ENCODE measurements around the gene RABL2B. TPM values are rescaled to one million over a fixed set of nuclear protein-coding genes. Genes with fewer than 3 reads are reported as not detected.

The RABL2B gene
- polyA plus RNA-seq, 3 donors from 2014 or later: 20.9 to 34.1 (median 29.6) TPM

DNA sequence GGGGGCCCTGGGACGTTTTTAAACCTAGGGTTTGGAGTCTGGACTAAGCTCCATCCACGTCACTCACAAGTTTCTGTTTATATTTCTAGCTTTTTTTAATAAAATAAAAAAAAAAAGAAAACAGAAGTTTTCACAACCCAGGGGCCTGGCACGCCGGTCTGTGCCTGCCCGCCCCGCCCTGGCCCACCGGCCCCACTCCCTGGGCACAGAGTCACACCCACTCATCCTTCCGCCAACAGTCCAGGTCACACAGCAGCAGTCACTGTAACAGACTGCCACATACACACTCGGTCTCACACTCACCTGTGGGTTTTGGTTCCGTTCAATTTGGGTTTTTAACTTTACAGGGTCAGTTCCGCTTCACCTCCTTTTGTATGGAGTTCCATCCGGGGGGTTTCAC, 50.8 kb downstream of the RABL2B start:
- Mint-ChIP-seq H3K36me3 (no peaks in the 10 kb centered on the region), H3K27me3 (ENCODE audit: low read depth in 3 of 3) (peaks cover 0 to 6% (median 2%) of the 10 kb centered on the region in 3 donors), H3K4me3 (no peak overlapping the region), H3K9me3 (no peaks in the 10 kb centered on the region), H3K27ac (no peak overlapping the region), H3K4me1 (no peaks in the 10 kb centered on the region)
- no peak for DNase-seq

DNA sequence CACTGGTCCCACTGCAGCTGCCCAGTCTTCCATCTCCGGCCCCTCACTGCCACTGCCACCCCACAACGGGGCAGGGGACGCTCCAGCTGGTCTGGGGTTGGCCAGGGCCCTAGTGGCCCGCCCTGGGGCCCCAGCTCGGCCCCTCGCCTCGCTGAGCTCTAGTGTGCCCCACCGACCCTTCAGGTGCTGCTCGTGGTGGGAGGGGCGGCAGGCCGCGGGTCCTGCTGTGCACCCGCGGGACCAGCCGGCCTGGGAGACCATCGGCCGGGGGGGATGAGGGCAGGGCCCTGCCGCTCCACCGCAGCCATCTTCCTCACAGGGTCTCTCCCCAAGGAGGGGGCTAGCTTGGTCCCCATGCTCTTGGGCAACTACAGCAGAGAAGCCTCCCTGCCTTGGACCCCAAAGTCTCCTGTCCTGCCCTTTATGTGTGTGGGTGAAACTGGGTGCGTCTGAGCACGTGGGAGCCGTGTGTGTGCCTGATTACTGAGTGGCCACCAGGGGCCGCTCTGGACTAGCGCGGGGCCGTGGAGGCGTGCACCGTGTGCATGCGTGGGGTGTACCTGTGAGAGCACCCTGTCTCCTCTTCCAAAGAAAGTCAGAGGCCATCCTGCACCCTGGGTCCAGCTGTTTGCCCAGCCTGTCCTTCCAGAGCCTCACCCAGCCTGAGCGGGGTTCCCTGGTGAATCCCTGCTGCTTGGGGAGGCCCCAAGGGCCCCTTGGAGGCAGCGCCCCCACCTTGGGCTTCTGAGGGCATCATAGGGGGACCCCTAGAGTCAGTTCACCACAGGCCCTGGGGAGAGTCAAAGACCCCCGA, 51.4 kb downstream of the RABL2B start:
- H3K4me3 Mint-ChIP-seq: no peak overlapping the region
- DNase-seq: peak in 1 of 3 donors; percentile 44
- no peaks in the 10 kb centered on the region for H3K36me3 Mint-ChIP-seq
- peaks cover 0 to 6% (median 0%) of the 10 kb centered on the region in 3 donors for H3K27me3 Mint-ChIP-seq (ENCODE audit: low read depth in 3 of 3)
- H3K27ac Mint-ChIP-seq: no peak overlapping the region
- H3K4me1 Mint-ChIP-seq: no peaks in the 10 kb centered on the region
- no peaks in the 10 kb centered on the region for H3K9me3 Mint-ChIP-seq

DNA sequence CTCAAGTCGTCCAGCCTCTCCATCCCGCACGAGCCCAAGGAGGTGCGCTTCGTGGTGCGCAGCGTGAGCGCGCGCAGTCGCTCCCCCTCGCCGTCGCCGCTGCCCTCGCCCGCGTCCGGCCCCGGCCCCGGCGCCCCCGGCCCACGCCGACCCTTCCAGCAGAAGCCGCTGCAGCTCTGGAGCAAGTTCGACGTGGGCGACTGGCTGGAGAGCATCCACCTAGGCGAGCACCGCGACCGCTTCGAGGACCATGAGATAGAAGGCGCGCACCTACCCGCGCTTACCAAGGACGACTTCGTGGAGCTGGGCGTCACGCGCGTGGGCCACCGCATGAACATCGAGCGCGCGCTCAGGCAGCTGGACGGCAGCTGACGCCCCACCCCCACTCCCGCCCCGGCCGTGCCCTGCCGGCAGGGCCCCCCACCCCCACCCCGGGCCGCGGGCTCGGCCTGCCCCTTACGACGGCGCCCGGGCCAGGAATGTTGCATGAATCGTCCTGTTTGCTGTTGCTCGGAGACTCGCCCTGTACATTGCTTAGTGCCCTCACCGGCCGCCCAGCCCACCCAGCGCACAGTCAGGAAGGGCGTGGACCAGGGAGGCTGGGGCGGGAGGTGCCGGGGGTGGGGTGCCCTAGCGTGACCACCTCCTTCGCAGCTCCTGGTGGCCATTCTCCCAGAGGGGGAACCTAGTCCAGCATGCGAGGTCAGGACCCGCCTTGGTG, 52.3 kb downstream of the RABL2B start:
- Mint-ChIP-seq H3K4me3 (no peak overlapping the region), H3K27ac (no peak overlapping the region), H3K9me3 (no peaks in the 10 kb centered on the region), H3K27me3 (ENCODE audit: low read depth in 3 of 3) (peaks cover 0 to 2% (median 0%) of the 10 kb centered on the region in 3 donors), H3K4me1 (no peaks in the 10 kb centered on the region), H3K36me3 (no peaks in the 10 kb centered on the region)
- no peak for DNase-seq

DNA sequence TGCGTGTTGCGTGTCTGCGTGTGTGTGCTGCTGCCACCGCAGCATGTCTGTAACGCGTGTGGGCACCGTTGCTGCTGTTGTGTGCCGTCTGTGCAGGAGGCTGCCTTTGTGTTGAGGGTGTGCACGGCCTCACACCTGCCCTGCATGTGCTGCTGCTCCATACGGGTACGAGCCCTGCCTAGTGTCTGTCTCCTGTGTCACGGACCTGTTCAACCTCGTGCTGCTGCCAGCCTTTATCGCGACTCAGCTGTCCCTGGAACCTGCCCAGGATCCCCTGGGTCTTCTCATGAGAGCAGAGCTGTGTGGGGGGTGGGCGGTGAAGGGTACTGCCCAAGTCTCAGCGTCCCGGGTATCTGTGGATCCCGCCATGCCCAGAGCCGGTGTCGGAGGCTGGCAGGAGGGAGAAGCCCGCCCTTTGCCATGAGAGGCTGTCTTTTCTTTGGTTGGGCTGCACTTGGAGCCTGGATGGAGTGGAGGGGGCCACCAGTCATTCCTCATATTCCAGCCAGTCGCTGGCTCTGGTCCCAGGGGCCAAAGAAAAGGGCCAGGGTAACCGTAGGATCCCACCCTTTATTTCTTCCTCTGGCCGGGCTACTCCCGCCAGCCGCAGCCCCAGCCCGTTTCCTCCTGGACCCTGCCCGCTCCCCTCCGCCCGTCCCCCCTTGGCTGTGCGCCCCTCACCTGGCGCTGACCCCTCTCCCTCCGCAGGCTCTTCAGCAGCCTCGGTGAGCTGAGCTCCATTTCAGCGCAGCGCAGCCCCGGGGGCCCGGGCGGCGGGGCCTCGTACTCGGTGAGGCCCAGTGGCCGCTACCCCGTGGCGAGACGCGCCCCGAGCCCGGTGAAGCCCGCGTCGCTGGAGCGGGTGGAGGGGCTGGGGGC, 53.2 kb downstream of the RABL2B start:
- H3K27me3 Mint-ChIP-seq (ENCODE audit: low read depth in 3 of 3): peaks cover 0 to 2% (median 1%) of the 10 kb centered on the region in 3 donors
- H3K4me3 Mint-ChIP-seq: no peak overlapping the region
- no peak overlapping the region for H3K27ac Mint-ChIP-seq
- H3K9me3 Mint-ChIP-seq: no peaks in the 10 kb centered on the region
- no peak for DNase-seq
- H3K4me1 Mint-ChIP-seq: no peaks in the 10 kb centered on the region
- no peaks in the 10 kb centered on the region for H3K36me3 Mint-ChIP-seq

DNA sequence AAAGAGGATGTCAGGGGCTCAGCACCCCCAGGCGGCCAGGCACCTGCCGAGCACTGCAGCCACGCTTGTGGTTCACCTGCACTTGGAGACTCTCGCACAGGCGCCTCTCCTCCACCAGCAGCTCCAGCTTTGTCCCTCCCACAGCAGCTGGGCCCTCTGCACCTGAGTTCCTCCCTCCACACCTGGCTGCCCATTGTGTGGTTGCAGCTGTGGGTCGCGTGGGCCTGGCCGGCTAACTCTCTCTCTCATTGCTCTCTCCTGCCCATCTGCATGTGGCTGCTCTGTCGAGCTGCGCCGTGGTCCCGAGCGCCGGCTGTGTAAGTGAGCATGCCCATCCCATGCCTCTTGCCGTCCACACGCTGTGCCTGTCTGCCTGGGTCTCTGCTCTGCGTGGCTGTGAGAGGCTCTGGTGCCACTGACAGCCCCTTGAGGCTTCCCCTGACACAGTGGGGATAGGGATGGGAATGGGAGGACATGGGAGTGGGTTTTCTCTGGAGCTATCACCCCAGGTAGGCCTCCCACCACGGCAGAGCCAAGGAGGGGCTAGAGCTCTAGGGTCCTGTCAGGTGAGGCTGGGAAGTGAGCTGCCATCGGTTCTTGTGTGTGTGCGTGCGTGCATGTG, 53.9 kb downstream of the RABL2B start:
- H3K4me1 Mint-ChIP-seq: no peaks in the 10 kb centered on the region
- DNase-seq: no peak
- peaks cover 0 to 2% (median 2%) of the 10 kb centered on the region in 3 donors for H3K27me3 Mint-ChIP-seq (ENCODE audit: low read depth in 3 of 3)
- H3K4me3 Mint-ChIP-seq: no peak overlapping the region
- H3K36me3 Mint-ChIP-seq: no peaks in the 10 kb centered on the region
- H3K9me3 Mint-ChIP-seq: no peaks in the 10 kb centered on the region
- H3K27ac Mint-ChIP-seq: no peak overlapping the region

DNA sequence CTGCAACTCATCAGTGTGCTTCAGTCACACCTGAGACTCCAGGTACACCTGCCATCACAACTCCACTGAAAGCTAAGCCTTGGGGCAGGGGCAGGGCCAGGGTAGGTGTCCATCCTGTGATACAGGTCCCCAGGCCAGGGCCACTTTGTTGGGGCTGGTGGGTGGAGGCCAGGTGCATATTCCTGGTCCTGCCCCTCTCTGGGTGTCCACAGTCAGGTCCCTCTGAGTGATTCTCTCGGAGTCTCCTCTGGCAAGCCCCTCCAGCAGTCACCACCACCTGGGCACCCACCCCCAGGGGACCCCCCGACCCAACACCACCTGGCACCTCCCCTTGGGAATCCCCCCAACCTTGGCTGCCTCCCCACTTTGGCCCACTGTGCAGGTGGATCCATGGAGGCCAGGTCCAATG, 54.9 kb downstream of the RABL2B start:
- Mint-ChIP-seq H3K27ac (no peak overlapping the region), H3K4me1 (no peaks in the 10 kb centered on the region), H3K4me3 (no peak overlapping the region), H3K9me3 (no peaks in the 10 kb centered on the region), H3K36me3 (no peaks in the 10 kb centered on the region), H3K27me3 (ENCODE audit: low read depth in 3 of 3) (peaks cover 0 to 2% (median 0%) of the 10 kb centered on the region in 3 donors)
- no peak for DNase-seq

DNA sequence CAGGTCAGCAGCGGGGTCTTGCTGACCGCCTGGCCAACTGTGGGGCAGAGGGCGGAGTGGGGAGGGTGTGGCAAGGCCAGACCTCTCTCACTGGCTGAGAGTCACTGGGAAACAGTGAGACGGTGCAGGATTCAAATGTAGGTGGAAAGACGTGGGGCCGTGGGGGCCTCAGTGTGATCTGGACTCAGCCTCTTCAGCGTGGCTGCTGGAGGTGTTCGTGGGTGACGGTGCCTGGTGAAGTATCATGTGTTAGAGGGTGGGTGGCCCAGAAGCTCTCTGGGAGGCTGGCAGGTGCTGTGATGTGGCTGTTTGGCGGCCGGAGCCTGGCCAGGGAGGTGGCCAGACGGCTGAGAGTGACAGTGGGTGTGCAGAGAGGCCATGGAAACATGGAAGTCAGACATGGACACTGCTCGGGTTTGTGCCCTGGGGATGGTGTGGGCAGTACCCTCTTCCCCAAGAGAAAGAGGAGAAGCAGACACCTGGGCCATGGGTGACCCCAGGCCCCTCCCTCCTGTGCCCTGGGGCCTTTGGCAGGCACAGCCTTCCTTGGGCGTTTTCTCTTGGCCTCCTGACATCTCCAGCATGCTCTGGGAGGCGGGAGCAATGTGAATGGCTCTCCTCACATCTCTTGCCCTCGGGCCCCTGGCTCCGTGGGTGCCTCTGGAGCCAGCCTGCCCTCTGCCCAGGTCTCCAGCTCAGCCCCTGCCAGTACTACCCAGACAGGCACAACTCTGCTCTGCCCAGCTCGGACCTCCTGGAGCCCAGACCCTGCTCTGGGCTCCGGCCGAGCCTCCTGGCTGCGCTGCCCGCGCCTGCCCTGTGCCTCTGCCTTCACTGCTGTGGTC, 55.5 kb downstream of the RABL2B start:
- H3K4me1 Mint-ChIP-seq: peaks cover 0 to under 1% of the 10 kb centered on the region in 2 donors
- no peaks in the 10 kb centered on the region for H3K9me3 Mint-ChIP-seq
- DNase-seq: no peak
- no peak overlapping the region for H3K27ac Mint-ChIP-seq
- H3K36me3 Mint-ChIP-seq: no peaks in the 10 kb centered on the region
- H3K27me3 Mint-ChIP-seq (ENCODE audit: low read depth in 3 of 3): peaks cover 0 to 2% (median 0%) of the 10 kb centered on the region in 3 donors
- H3K4me3 Mint-ChIP-seq: no peak overlapping the region

DNA sequence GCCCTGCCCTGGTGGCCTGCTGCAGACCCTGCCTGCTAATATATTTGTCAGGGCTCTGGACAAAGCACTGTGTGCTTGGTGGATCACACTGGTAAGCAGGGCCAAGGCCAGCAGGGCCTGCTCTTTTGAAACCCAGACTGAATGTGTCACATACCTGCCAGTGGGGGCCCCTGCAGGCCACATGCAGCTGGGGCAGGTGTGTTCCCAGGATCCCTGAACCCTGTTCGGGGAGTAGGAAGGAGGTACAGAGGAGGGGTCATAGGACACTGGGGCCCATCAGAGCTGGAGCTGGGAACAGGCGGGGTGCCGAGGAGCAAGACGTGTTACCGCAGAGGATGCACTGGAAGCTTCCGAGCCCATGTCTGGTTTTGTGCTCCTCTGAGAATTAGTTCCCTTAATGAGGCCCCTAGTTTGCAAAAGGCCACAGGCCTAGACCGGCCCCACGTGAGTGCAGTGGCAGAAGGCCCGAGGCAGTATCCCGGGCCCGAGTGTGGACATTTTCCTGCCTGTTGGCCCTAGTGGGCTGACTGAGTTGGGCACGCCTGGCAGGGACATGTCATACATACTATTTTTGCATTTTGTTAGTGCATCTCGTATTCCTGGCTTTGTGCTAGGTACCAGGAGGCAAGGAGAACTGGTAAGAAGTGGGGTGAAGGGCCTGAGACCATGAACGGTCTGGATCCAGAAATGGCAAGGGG, 56.6 kb downstream of the RABL2B start:
- Mint-ChIP-seq H3K27me3 (ENCODE audit: low read depth in 3 of 3) (peaks cover 0 to 2% (median 0%) of the 10 kb centered on the region in 3 donors), H3K4me1 (peaks cover 0 to 3% of the 10 kb centered on the region in 2 donors), H3K36me3 (no peaks in the 10 kb centered on the region), H3K9me3 (peaks cover 0 to 2% (median 0%) of the 10 kb centered on the region in 6 donors), H3K4me3 (no peak overlapping the region), H3K27ac (no peak overlapping the region)
- DNase-seq: no peak

DNA sequence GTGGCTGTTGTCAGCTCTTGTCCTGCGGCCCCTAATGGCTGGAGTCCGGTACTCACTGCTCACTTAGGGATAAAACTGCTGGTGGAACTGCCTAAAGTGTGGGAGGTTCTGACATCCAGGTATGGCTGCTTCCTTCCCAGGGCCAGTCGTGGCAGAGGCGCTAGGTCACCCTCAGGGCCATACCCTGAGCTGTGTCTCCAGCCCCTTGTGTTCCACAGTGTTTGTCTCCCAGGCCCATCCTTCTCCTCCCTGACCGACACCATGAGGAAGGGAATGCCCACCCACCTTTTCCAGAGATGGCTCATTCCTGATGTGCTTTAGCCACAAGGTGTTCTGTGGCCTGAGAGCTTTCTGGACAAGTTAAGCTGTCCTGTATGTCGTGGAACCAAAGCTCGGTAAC, 57.8 kb downstream of the RABL2B start:
- Mint-ChIP-seq H3K9me3 (peaks cover 0 to 2% (median 0%) of the 10 kb centered on the region in 6 donors), H3K4me3 (no peak overlapping the region), H3K4me1 (peaks cover 0 to 3% of the 10 kb centered on the region in 2 donors), H3K27me3 (ENCODE audit: low read depth in 3 of 3) (peaks cover 0 to 2% (median 0%) of the 10 kb centered on the region in 3 donors), H3K27ac (no peak overlapping the region), H3K36me3 (no peaks in the 10 kb centered on the region)
- DNase-seq: no peak

DNA sequence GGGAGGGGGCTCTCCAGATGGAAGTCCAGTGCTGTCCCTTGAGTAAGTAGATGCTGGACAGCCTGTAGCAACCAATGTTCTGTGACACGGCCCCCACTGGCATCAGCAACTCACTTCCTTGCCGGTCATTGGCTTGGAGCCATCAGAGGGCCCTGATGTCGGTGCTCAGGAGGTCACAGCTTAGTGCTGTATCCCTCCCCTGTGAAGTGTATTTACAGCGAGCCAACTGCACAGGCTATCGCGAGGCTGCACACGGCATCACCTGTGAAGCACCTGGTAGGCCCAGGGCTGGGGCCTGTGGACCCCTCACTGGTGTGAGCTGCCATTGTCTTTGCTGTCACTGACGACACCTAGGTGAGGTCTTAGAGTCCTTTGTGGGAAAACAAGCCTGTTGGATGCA, 58.8 kb downstream of the RABL2B start:
- DNase-seq: no peak
- H3K36me3 Mint-ChIP-seq: no peaks in the 10 kb centered on the region
- H3K27me3 Mint-ChIP-seq (ENCODE audit: low read depth in 3 of 3): peaks cover 0 to 2% (median 0%) of the 10 kb centered on the region in 3 donors
- H3K4me3 Mint-ChIP-seq: no peak overlapping the region
- H3K4me1 Mint-ChIP-seq: peaks cover 0 to 3% of the 10 kb centered on the region in 2 donors
- peaks cover 0 to 2% (median 0%) of the 10 kb centered on the region in 6 donors for H3K9me3 Mint-ChIP-seq
- H3K27ac Mint-ChIP-seq: no peak overlapping the region

DNA sequence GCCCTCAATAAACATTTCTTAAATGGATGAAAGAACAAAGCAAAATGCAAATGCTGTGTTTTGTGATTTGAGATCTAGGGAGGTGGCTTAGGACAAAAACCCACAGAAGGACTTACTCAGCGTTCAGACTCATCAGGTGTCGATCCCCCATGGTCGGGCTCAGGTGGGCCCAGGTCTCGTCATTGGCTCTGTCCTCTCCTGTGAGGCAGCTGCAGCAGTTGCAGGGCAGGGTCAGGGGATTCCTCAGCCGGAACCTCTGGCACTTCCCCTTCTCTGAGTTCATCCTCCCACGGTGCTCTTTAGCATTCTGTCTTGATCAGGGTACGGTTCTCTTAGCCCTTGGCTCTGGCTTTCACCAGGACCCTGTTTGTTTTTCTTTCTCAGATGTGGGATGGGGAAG, 59.4 kb downstream of the RABL2B start:
- Mint-ChIP-seq H3K4me1 (peaks cover 0 to 3% of the 10 kb centered on the region in 2 donors), H3K36me3 (no peaks in the 10 kb centered on the region), H3K27me3 (ENCODE audit: low read depth in 3 of 3) (peaks cover 0 to 4% (median 0%) of the 10 kb centered on the region in 3 donors), H3K9me3 (peaks cover 0 to 2% (median 0%) of the 10 kb centered on the region in 6 donors), H3K27ac (no peak overlapping the region), H3K4me3 (no peak overlapping the region)
- no peak for DNase-seq

DNA sequence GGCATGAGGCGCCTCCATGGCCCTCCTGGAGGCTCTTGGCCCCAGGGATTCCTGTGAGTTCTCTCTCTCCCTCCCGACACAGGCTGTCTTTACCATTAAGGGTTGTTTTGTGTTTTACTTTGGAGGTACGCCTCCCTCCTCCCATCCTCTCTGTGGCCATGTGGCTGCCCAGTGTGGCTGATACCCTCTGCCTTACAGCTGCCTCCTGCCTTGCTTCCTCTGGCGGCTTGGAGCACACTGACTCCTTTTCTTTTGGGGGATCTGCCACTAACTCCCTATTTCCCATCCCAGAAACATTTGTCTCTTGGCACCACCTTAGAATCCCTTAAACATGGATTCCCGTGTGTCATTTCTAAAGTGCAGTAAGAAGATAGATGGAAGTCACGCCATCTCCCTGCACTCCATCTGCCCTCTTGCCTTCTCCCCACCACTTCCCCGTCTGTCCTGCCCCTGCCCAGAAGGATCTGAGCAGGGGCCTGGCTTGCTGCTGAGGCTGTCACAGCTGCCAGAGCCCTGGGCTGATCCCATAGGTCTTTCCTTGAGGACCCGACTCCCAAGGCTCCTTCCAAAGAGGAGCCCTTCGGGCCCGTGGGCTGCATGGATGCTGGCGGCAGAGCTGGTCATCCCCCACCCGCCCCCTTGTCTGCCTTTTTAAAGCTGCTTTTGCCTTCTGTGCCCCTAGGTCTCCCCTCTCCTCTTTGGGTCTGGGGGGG, 60.6 kb downstream of the RABL2B start:
- Mint-ChIP-seq H3K4me3 (no peak overlapping the region), H3K27me3 (ENCODE audit: low read depth in 3 of 3) (peaks cover 0 to 4% (median 0%) of the 10 kb centered on the region in 3 donors), H3K36me3 (no peaks in the 10 kb centered on the region), H3K27ac (no peak overlapping the region), H3K4me1 (peaks cover 0 to 3% of the 10 kb centered on the region in 2 donors), H3K9me3 (peaks cover 0 to 2% (median 0%) of the 10 kb centered on the region in 6 donors)
- DNase-seq: no peak
